SU-DHL-6 (cell line): ENCODE results near the gene GCHFR.

Experiments used
- CTCF ChIP-seq: fragments of 200-600 bp; sonication (generic); IDR thresholded peaks from one replicate; pipeline ENCODE4 v1.5.1; 2017; ENCODE audit warnings: antibody characterized with exemption, mild to moderate bottlenecking, low read length, moderate library complexity; ENCODE audit not compliant: insufficient read depth, poor library complexity, severe bottlenecking
- EZH2phosphoT487 ChIP-seq: fragments of 200-600 bp; sonication (generic), shearing (Covaris generic); conservative IDR thresholded peaks from 2 replicates; pipeline ENCODE4 v1.6.1; 2018; ENCODE audit warnings: mild to moderate bottlenecking, antibody characterized with exemption, low read length, moderate library complexity, mixed read lengths

GRCh38 chr15:40793216-40793989 is 29.5 kb downstream of the GCHFR start:
- TF ChIP-seq CTCF, result no peak
- no peak for TF ChIP-seq EZH2phosphoT487
